T-helper 1 cell treated with Interleukin-12 subunit alpha and Interleukin-12 subunit beta and Interleukin-4 antibody, amounts not matched to agents 30 μg/mL and 1 μg/mL, for 36 hours (primary cell): ENCODE measurements around the gene ATP1A3.
"Not testable (repeated sequence)": the region's sequence is repeated elsewhere in the genome, so short reads cannot be mapped to it uniquely, and the experiment has no call there.

Experiments used
- H3K27ac Mint-ChIP-seq: one replicate; pipeline ENCODE4 v1.8.0; 2021; ENCODE audit warnings: mild to moderate bottlenecking, mixed read lengths
- H3K27me3 Mint-ChIP-seq: one replicate; pipeline ENCODE4 v1.8.0; 2021; ENCODE audit warnings: low read depth, mixed read lengths
- H3K36me3 Mint-ChIP-seq: one replicate; pipeline ENCODE4 v1.8.0; 2021; ENCODE audit warnings: low read depth, mixed read lengths
- H3K4me1 Mint-ChIP-seq: one replicate; pipeline ENCODE4 v1.8.0; 2021; ENCODE audit warnings: low read depth, mixed read lengths
- H3K4me3 Mint-ChIP-seq: one replicate; pipeline ENCODE4 v1.8.0; 2021; ENCODE audit warnings: mild to moderate bottlenecking, moderate library complexity, mixed read lengths
- H3K9me3 Mint-ChIP-seq: one replicate; pipeline ENCODE4 v1.8.0; 2021; ENCODE audit warnings: mixed read lengths

Gene ATP1A3

DNA sequence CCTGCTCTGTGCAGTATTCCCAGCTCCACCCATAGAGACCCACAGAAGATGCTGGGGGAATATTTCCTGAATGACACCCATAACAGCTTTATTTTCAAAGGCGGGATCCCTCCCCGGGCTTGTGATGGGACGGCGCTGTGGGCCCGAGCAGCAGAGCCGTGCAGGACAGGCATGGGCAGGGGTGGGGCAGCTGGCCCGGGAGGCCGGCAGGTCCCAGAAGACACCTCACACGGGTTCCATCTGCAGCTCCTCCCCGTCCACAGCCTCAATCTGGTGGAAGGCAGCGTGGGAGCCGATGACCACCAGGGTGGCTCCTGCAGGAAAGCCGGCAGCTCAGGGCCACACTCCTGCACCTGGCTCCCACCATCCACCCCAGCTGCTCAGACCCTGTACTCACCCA lies 37.4 kb downstream of the ATP1A3 start:
- no peak overlapping the region for H3K27ac Mint-ChIP-seq
- no peak overlapping the region for H3K4me3 Mint-ChIP-seq
- peaks cover 18% of the 10 kb centered on the region for H3K4me1 Mint-ChIP-seq
- H3K9me3 Mint-ChIP-seq: no peaks in the 10 kb centered on the region
- H3K36me3 Mint-ChIP-seq: peaks cover 8% of the 10 kb centered on the region
- H3K27me3 Mint-ChIP-seq: no peaks in the 10 kb centered on the region

DNA sequence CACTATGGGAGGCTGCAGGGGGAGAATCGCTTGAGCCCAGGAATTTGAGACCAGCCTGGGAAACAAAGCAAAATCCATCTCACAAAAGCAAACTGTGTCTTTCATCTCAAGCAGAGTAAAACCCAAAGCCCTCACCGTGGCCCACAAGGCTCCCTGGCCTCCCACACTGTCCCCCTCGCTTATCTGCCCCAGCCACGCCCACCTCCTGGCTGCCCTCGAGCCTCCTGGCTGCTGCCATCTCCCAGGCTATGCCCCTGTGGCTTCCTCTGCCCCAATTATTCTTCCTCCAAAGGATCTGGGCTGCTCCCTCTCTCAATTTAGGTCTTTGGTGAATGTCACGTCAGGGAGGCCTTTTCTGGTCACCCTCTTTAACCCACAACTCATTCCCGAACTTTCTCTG lies 38.5 kb downstream of the ATP1A3 start:
- H3K27ac Mint-ChIP-seq: no peak overlapping the region
- peaks cover 8% of the 10 kb centered on the region for H3K36me3 Mint-ChIP-seq
- no peak overlapping the region for H3K4me3 Mint-ChIP-seq
- H3K27me3 Mint-ChIP-seq: no peaks in the 10 kb centered on the region
- H3K4me1 Mint-ChIP-seq: peaks cover 22% of the 10 kb centered on the region
- H3K9me3 Mint-ChIP-seq: no peaks in the 10 kb centered on the region

DNA sequence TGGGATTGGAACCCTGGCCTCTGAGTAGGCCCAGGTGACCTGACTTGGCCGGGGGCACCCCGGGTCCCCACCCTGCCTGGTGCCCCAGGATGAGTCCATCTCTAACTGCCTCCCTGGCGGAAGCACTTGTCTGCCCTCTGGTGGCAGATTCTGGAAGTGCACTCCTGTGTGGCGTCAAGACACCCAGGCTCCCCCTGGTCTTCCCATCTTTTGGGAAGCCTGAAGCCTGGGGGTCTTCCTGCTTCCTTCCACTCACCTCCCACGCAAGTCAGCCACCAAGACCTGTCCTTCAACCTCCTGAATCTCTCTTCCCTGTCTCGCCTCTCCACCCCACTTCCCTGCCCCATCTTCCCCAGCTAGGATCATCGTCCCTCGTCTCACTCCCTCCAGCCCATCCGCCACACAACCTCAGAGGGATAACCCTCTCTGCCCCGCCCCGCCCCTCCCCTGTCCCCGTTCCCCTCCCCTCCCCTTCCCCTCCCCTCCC lies 42.3 kb downstream of the ATP1A3 start:
- Mint-ChIP-seq H3K4me3 (no peak overlapping the region), H3K4me1 (peaks cover 18% of the 10 kb centered on the region), H3K27me3 (no peaks in the 10 kb centered on the region), H3K9me3 (no peaks in the 10 kb centered on the region), H3K36me3 (no peaks in the 10 kb centered on the region), H3K27ac (peak overlapping the region; percentile 57)

DNA sequence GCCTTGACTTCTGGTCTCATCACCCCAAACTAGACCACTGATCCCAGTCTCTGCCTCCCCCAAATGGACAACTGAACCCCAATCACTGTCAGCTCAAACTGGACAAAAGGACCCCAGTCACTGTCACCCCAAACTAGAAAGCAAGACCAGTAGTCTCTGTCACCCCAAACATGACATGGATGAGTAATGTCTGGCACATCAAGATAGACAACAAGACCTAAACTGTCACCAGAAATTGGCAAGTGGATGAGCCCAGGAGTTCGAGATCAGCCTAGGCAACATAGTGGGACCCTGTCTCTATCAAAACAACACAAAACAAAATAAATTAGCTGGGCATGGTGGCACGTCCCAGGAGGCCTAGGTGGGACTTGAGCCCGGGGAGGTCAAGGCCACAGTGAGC lies 46.9 kb downstream of the ATP1A3 start:
- Mint-ChIP-seq H3K36me3 (no peaks in the 10 kb centered on the region), H3K4me3 (peak overlapping the region; percentile 25), H3K27ac (peak overlapping the region; percentile 73), H3K4me1 (peaks cover 45% of the 10 kb centered on the region), H3K27me3 (no peaks in the 10 kb centered on the region), H3K9me3 (no peaks in the 10 kb centered on the region)

DNA sequence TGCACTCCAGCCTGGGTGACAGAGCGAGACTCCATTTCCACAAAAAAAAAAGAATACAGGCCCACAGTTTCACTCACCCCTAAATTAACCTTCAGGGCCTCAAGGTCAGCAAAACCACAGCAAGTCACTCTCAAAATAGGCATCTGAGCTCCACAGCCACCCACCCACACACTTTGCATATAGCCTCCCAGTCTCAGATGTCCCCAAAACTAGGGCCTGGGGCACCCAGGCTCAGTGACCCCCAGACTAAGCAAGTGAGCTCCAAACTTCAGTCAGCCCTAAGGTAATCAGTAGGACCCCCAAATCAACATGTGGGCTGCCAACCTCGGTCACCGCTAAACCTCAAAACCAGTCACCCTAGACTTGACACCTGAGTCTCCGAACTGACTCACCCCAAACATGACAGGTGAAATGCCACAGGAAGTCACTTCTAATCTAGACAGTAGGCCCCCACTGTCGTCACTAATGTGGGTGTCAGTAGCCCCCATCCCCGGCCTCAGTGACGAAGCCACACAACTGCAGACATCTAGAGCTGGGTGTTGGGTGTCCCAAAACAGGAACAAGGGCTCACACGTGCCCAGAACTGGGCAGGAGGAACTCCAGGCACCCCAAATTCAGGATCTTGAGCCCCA lies 48.8 kb downstream of the ATP1A3 start:
- Mint-ChIP-seq H3K27ac (peak overlapping the region; percentile 89), H3K4me1 (peaks cover 41% of the 10 kb centered on the region), H3K9me3 (no peaks in the 10 kb centered on the region), H3K36me3 (no peaks in the 10 kb centered on the region), H3K4me3 (peak overlapping the region; percentile 52), H3K27me3 (peaks cover 13% of the 10 kb centered on the region)

DNA sequence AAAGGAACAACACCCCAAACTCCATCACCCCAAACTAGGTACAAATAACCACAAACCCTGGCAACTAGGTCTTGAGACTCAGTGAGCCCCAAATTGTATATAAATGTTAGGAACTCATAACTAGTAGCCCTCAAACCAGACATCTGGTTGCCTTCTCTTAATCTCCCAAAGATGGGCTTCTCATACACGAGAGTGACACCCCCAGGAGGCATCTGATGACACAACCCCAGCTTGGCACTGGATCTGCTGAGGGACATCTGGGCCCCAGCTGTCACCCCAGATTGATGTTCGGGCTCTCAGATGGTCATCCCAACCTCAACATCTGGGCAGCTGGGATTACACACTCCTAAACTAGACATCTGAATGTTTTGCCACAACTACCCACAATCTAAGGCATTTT lies 49.7 kb downstream of the ATP1A3 start:
- H3K36me3 Mint-ChIP-seq: no peaks in the 10 kb centered on the region
- H3K4me3 Mint-ChIP-seq: no peak overlapping the region
- H3K4me1 Mint-ChIP-seq: peaks cover 41% of the 10 kb centered on the region
- peaks cover 13% of the 10 kb centered on the region for H3K27me3 Mint-ChIP-seq
- H3K9me3 Mint-ChIP-seq: no peaks in the 10 kb centered on the region
- H3K27ac Mint-ChIP-seq: no peak overlapping the region

DNA sequence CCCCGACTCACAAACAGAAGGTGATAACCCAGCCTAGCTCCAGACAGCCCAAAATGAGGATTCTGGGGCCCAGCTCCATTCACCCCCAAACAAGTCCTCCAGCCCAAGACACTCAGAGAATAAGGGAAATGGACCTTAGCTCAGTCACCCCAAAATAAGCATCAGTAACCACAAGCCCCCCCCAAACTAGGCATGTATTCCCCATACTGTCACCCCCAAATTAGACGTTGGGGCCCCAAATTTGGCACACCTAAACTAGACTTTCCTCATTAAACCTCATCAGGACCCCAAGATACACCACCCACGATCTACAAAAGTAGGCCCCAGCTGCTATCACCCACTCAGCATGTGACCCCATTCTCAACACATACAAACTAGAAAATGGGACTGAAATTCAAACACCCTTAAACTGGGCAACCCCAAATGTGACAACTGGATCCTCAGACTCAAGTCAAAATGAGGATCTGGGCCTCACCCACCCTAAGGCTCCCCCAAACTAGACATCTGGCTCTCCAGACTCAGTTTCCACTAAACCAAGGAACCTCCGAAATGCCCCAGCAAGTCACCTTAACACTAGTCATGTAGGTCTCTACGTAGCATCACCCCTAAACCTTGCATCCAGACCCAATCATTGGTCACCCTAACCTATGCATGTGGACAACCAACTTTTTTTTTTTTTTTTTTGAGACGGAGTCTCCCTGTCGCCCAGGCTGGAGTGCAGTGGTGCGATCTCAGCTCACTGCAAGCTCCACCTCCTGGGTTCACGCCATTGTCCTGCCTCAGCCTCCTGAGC lies 52.4 kb downstream of the ATP1A3 start:
- H3K36me3 Mint-ChIP-seq: no peaks in the 10 kb centered on the region
- peak overlapping the region; percentile 28 for H3K27ac Mint-ChIP-seq
- H3K9me3 Mint-ChIP-seq: no peaks in the 10 kb centered on the region
- H3K27me3 Mint-ChIP-seq: peaks cover 20% of the 10 kb centered on the region
- peaks cover 32% of the 10 kb centered on the region for H3K4me1 Mint-ChIP-seq
- peak overlapping the region; percentile 33 for H3K4me3 Mint-ChIP-seq

DNA sequence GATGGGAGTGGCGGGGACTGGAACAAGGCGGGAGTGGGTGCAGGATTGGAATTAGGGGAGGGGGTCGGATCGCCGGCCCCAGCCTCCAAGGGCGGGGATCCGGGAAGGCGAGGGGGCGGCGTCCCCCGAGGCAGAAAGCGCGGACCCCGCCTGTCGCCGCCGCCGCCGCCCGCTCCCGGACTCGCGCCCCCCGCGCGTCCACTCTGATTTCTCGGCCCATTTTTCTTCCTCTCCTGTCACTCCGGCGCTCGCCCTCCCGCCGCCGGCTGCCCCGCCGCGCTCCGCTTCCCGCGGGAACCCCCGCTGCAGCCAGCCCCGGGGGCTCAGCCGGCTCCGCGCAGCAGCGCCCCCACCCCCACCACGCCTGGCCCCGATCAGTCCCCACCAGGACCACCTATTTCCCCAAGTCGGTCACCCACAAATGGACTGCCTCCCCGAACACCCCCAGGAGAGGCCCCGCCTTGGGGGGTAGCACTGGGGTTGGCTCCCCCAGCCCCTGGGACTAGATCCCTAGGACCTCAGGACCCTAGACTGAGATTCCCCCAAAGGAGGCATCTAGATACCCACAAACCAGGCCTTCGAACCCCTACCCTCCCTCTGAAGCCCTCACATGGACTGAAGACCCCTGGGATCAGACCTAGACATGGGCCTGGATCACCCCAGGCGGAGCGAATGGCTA lies 53.2 kb downstream of the ATP1A3 start:
- Mint-ChIP-seq H3K36me3 (no peaks in the 10 kb centered on the region), H3K9me3 (no peaks in the 10 kb centered on the region), H3K4me1 (peaks cover 31% of the 10 kb centered on the region), H3K27ac (peak overlapping the region; percentile 28), H3K27me3 (peaks cover 26% of the 10 kb centered on the region), H3K4me3 (peak overlapping the region; percentile 80)

DNA sequence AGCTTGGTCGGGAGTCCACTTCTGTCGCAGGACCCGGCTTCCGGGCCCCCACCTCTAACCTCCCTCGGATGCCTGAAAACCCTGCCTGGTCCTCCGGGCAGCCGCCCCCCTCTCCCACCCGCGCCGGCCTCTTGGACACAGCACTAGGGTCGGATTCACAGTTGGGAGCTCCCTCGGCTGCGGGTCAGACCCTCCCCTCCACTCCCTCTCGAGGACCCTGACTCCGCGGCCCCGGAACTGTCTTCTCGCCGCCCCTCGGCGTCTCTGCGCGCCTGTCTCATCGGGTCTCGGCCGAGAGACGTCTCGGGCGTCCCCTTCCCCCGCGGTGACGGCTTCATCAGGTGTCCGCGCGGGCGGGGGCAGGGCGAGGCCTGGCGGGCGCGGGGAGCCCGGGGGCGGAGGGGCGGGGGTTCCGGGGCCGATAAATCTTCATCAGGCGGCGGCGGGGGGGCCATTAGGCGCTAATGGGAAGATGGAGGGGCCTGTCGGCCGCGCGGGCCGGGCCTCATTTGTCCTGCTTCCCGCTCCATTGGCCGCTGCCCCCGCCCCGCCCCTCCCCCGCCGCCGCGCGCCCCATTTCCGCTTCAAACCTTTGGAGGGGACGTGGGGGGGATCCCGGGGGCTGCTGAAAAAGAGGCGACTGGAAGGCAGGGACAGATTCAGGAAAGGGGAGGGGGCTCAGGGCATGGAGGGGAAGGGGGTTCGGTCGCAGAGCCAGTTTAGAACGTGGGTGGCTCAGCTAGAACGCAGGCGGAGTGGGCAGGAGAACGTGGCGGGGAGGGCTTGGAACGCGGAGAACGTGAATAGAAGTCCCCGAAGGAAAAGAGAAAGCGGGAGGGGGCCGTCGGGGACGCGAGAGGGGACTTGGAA lies 53.9 kb downstream of the ATP1A3 start:
- peaks cover 32% of the 10 kb centered on the region for H3K27me3 Mint-ChIP-seq
- H3K4me1 Mint-ChIP-seq: peaks cover 29% of the 10 kb centered on the region
- H3K4me3 Mint-ChIP-seq: peak overlapping the region; percentile 80
- no peaks in the 10 kb centered on the region for H3K36me3 Mint-ChIP-seq
- H3K27ac Mint-ChIP-seq: peak overlapping the region; percentile 75
- no peaks in the 10 kb centered on the region for H3K9me3 Mint-ChIP-seq

DNA sequence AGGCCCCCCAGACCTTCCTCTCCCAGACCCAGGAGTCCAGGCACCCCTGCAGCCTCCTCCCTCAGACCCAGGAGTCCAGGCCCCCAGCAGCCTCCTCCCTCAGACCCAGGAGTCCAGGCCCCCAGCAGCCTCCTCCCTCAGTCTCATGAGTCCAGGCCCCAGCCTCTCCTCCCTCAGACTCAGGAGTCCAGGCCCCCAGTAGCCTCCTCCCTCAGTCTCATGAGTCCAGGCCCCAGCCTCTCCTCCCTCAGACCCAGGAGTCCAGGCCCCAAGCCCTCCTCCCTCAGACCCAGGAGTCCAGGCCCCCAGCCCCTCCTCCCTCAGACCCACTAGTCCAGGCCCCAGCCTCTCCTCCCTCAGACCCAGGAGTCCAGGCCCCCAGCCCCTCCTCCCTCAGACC lies 54.8 kb downstream of the ATP1A3 start:
- Mint-ChIP-seq H3K4me1 (peaks cover 27% of the 10 kb centered on the region), H3K27me3 (peaks cover 36% of the 10 kb centered on the region)
- H3K4me3 Mint-ChIP-seq, H3K36me3 Mint-ChIP-seq, H3K9me3 Mint-ChIP-seq, H3K27ac Mint-ChIP-seq: not testable (repeated sequence)

DNA sequence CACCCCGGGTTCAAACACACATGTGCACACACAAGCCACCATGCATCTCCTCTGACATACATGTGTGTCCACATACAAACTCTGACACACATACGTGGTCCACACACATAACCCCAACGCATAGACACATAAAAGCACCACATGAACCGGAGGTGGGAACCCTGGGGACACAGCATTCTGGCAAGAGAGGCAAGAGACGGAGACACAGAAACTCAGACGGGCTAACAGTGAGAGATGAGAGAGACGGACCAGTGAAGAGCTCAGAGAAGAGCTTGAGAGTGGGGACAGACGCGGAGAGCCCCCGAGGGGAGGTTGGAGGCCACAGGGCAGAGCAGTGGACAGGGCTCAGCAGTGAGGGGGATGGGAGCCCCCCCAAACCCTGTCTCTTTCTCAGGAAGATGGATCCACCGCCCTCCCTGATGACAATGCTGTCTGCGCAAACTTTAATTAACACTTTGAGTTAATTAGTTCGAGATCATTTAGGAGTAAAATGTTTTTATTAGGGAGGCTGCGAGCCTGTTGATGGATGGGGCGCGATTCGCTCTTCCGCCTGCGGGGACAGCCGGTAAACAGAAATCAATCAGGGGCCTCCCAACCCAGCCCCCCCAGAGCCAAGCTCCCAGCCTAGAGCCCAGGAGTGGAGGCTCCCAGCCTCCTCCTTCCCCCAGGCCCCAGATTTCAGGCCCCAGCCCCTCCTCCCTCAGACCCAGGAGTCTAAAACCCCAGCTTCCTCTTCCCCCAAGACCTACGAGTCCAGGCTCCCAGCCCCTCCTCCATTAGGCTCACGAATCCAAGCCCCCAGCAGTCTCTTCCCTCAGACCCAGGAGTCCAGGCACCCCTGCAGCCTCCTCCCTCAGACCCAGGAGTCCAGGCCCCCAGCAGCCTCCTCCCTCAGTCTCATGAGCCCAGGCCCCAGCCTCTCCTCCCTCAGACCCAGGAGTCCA lies 56.2 kb downstream of the ATP1A3 start:
- H3K4me1 Mint-ChIP-seq: peaks cover 28% of the 10 kb centered on the region
- no peaks in the 10 kb centered on the region for H3K9me3 Mint-ChIP-seq
- peaks cover 43% of the 10 kb centered on the region for H3K27me3 Mint-ChIP-seq
- H3K36me3 Mint-ChIP-seq: no peaks in the 10 kb centered on the region
- peak overlapping the region; percentile 5 for H3K27ac Mint-ChIP-seq
- H3K4me3 Mint-ChIP-seq: peak overlapping the region; percentile 0

DNA sequence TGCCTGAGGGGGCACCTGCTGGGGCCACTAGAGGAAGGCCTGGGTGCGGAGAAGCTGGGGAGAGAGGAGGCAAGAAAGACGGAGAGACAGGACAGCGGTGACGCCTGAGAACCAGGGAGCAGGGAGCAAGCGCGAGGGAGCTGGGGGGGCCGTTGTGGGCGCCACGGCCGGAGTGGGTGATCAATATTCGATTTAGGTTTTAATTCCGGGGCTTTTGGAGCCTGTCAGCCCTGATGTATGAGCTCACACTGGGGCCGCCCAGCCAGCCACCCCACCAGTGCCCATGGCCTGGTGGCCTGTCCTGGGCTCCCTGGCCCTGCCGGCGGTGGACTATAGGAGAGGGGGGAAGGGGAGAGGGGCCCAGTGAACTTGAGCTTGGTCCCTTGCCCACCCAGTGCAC lies 57.1 kb downstream of the ATP1A3 start:
- Mint-ChIP-seq H3K4me3 (no peak overlapping the region), H3K36me3 (no peaks in the 10 kb centered on the region), H3K9me3 (no peaks in the 10 kb centered on the region), H3K4me1 (peaks cover 27% of the 10 kb centered on the region), H3K27me3 (peaks cover 46% of the 10 kb centered on the region), H3K27ac (no peak overlapping the region)

DNA sequence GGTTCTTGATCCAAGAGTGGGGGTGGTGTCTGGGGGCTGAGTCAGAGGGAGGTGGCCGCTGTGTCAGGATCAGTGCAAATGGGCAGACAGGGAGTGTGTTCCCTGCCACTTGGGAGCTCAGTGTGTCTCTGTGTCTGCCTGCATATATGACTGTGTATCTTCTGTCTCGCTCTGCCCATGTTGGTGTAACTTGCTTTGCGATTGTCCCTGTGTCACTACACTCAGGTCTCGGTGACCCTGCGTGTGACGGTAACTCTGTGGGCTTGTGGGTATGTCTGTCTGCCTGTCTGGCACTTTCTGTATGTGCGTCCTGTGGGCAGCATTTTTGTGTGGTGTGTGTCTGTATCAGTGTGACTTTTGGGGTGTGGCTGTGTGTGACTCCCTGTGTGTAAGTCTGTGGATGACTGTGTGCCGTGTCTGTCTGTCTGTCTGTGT lies 57.6 kb downstream of the ATP1A3 start:
- H3K4me1 Mint-ChIP-seq: peaks cover 27% of the 10 kb centered on the region

More for the DNA sequence above, 57.6 kb downstream of the ATP1A3 start:
- no peak overlapping the region for H3K27ac Mint-ChIP-seq
- H3K36me3 Mint-ChIP-seq: no peaks in the 10 kb centered on the region
- H3K9me3 Mint-ChIP-seq: no peaks in the 10 kb centered on the region
- no peak overlapping the region for H3K4me3 Mint-ChIP-seq
- peaks cover 42% of the 10 kb centered on the region for H3K27me3 Mint-ChIP-seq
